NCI-H446 (cell line): ENCODE results near the gene SRPK2.
"Not testable (repeated sequence)": the region's sequence is repeated elsewhere in the genome, so short reads cannot be mapped to it uniquely, and the experiment has no call there.

Experiments
- DNase-seq, 2 experiments: peaks; one replicate each; lab custom pipeline; 2025; lab: John Stamatoyannopoulos, UW

The SRPK2 gene

GRCh38 chr7:105388356-105389087 lies at the start of gene SRPK2:
Gene SRPK2 (minus strand): TSS chr7:105388921.
- DNase-seq, result peak in 1 of 2 experiments; percentile 67

DNA sequence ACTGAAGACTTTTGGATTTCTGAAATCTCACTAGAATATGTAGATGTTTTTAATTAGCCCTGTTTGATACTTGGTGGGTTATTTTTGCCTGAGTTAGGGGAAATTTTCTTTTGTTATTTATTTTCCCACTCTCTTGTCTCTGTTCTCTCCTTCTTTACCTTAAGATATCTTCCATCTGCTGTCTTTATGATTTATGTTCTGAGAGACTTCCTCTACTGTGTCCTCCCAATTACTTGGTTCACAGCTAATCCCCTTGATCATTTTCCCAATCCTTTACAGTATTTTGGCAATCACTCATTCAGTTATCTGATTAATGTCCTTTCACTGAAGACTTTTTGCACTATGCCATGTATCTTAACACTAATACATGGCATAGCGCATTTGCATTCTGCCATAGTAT lies 49.5 kb upstream of the SRPK2 start:
- DNase-seq, result no peak

DNA sequence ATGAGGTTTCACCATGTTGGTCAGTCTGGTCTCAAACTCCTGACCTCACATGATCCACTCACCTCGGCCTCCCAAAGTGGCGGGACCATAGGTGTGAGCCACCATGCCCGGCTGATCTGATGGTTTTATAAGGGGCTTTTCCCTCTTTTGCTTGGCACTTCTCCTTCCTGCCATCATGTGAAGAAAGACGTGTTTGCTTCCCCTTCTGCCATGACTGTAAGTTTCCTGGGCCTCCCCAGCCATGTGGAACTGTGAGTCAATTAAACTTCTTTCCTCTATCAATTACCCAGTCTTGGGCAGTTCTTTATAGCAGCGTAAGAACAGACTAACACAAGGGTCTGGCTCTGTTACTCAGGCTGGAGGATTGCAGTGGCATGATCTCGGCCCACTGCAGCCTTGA lies 48.6 kb upstream of the SRPK2 start:
- not testable (repeated sequence) for DNase-seq

- DNase-seq, result peak; percentile 53 to 61
These were observed 41.3 kb upstream of the SRPK2 start for GRCh38 chr7:105429746-105430612.

DNA sequence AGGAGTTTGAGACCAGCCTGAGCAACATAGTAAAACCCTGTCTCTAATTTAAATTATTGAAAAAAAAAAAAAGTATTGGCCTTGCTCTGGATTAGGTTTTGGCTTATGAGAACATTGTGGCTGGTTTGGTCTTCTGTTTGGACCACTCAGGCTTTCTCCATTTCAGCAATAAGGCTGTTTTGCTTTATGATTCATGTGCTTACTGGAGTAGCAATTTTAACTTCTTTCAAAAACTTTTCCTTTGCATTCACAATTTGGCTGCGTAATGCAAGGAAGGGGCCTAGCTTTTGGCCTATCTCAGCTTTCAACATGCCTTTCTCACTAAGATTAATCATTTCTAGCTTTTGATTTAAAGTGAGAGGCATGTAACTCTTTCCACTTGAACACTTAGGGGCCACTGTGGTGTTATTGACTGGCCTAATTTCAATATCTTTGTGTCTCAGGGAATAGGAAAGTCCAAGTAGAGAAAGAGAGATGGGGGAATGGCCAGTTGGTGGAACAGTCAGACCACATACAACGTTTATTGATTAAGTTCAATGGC lies 38.0 kb upstream of the SRPK2 start:
- DNase-seq, result no peak

DNA sequence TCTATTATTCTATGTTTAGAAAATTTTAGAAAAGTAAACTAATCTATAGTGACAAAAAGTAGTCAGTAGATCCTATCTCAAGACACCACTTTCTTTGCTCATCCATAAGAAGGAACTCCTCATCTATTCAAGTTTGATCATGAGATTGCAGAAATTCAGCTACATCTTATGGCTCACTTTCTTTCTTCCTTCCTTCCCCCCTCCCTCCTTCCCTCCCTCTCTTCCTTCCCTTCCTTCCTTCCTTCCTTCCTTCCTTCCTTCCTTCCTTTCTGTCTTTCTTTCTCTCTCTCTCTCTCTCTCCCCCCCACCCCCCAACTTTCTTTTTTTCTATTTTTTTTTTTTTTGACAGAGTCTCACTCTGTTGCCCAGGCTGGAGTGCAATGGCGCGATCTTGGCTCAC lies 35.3 kb upstream of the SRPK2 start:
- DNase-seq, result no peak

GRCh38 chr7:105413887-105414437 lies 25.2 kb upstream of the SRPK2 start:
- no peak for DNase-seq

- DNase-seq, result not testable (repeated sequence)
These were observed 22.1 kb upstream of the SRPK2 start for GRCh38 chr7:105410774-105411173.

DNA sequence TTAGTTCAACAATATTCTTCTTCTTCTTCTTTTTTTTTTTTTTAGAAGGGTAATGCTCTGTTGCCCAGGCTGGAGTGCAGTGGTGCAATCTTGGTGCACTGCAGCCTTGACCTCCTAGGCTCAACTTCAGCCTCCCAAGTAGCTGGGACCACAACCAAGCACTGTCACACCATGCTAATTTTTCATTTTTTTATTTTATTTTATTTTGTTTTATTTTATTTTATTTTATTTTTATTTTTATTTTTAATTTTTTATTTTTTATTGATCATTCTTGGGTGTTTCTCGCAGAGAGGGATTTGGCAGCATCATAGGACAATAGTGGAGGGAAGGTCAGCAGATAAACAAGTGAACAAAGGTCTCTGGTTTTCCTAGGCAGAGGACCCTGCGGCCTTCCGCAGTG lies 21.1 kb upstream of the SRPK2 start:
- DNase-seq, result not testable (repeated sequence)

- no peak for DNase-seq
These were observed 20.2 kb upstream of the SRPK2 start for GRCh38 chr7:105408791-105409410.

DNA sequence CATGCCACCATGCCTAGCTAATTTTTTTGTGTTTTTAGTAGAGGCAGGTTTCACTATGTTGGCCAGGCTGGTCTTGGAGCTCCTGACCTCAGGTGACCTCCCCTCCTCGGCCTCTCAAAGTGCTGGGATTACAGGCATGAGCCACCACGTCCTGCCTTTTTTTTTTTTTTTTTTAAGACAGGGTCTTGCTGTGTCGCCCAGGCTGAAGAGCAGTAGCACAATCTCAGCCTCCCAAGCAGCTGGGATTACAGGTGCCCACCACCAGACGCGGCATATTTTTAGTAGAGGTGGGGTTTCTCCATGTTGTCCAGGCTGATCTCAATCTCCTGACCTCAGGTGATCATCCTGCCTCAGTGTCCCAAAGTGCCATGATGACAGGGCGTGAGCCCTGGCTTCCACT lies 14.4 kb upstream of the SRPK2 start:
- no peak for DNase-seq

DNA sequence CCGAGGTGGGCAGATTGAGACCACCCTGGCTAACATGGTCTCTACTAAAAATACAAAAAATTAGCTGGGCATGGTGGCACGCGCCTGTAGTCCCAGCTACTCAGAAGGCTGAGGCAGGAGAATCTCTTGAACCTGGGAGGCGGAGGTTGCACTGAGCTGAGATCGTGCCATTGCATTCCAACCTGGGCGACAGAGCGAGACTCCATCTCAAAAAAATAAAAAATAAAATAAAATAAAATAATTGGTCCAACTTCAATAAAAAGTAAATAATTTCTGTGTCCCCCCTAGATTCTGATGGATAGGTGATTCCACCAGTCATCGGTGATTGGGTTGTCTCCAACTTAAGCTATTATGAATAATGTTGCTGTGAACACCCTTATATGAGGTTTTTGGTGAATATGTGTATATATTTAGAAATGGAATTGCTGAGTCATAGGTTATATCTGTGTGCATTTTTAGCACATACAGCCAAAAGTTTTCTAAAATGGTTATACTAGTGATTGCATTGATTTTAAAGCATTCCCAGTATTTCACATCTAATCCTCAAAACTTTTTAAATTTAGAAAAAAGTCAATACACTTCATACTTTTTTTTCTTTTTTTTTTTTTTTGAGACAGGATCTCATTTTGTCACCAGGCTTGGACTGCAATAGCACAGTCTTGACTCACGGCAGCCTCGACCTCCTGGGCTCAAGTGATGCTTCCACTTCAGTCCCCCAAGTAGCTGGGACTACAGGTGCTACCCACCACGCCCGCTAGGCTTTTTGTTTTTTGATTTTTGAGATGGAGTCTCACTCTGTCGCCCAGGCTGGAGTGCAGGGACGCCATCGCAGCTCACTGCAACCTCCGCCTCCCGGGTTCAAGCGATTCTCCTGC lies 13.7 kb upstream of the SRPK2 start:
- DNase-seq, result no peak

- no peak for DNase-seq
These were observed 10.5 kb upstream of the SRPK2 start for GRCh38 chr7:105399043-105399725.

GRCh38 chr7:105396566-105396965 lies 7.8 kb upstream of the SRPK2 start:
- DNase-seq, result no peak

DNA sequence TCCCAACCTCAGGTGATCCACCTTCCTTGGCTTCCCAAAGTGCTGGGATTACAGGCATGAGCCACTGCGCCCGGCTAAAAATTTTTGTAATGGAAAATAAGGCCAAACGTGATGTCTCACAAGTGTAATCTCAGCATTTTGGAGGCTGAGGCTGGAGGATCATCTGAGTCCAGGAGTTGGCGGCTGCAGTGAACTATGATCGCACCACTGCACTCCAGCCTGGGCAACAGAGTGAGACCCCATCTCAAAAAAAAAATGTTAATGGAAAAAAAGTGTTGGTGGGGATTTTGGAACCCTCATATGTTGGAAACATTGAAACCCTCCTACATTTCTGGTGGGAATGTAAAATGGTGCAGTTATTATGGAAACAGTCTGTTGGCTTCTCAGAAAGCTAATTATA lies 2.7 kb upstream of the SRPK2 start:
- no peak for DNase-seq

- DNase-seq, result no peak
These were observed 1.2 kb upstream of the SRPK2 start for GRCh38 chr7:105389889-105390288.

DNA sequence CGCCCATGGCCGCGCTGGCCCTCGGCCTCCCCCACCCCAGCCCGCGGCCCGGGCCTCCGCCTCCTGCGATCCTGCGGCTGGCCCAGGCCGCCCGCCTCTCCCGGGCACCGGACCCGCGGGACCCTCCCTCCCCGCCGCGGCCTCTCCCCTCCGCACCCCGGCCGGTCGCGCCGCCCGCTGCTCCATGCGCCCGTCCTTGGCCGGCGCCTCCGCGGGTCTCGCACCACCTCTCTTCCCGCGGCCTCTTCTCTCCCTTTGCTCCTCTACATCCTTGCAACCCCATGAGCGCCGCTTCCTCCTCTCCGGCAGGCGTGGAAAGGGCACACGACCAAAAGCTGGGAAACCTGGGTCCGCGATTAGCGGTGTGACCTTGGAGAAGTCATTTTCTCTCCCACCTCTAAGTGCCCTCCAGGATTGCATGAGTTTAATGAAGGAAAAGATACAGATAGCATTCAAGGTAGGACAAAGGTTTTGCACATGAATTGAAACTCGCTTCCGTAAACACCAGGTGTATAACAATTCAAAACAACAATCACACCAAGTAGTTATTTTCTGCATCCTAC lies 448 bp upstream of the SRPK2 start:
- DNase-seq, result peak; percentile 31 to 37

DNA sequence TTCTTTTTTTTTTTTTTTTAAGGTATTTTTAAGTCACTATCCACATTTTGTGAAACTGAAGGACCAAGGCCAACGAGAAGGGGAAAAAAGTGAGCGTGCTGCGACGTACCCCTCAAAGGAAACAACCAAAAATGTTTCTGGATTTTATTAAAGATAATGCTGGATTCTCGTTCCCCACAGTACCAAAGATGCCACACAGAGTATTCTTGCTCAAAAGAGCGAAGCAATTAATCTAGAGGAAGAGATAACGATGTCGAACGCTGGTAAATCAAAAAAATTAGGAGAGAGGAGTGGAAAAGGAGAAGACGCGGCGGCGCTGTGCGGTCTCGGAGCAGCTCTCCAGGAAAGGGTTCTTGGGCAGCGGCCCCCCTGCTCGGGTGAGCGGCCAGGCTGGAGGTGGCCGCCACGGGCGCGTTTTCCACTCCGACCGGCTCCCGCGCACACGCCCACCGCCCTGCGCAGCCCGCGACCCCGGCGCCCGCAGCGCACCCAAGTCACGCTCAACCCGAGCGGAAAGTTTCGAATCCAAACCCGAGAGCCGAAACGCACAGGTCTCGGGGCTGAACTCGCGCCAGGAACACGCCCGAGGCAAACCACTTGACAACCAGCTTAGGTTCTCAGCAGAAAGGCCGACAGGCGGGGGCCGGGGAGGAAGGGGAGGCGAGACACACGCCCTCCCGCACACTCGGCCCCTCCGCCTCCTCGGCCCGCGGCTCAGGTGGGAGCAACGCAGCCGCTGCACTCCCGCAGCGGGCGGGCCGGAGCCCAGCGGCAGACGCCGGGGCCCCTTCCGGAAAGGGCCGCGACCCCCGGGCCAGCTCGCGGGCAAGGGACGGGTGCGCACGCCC lies 989 bp downstream of the SRPK2 start:
- peak in 1 of 2 experiments; percentile 40 for DNase-seq

GRCh38 chr7:105377903-105378302 lies 10.8 kb downstream of the SRPK2 start:
- DNase-seq, result no peak
